HG02588 (cell line): ENCODE measurements around the gene SCAMP1.

ENCODE experiments used
- ATAC-seq: cut with Tn5 transposase; IDR thresholded peaks from one replicate; pipeline ENCODE4 v1.9.1; 2021; ENCODE audit warnings: mild to moderate bottlenecking, moderate library complexity; ENCODE audit not compliant: unreplicated experiment

SCAMP1 gene

GRCh38 chr5:78511121-78511906 lies 150.9 kb downstream of the SCAMP1 start:
- no peak for ATAC-seq

GRCh38 chr5:78512435-78512834 lies 152.0 kb downstream of the SCAMP1 start:
- no peak for ATAC-seq

- ATAC-seq = no peak
Measured at GRCh38 chr5:78513441-78513840, 153.0 kb downstream of the SCAMP1 start.

DNA sequence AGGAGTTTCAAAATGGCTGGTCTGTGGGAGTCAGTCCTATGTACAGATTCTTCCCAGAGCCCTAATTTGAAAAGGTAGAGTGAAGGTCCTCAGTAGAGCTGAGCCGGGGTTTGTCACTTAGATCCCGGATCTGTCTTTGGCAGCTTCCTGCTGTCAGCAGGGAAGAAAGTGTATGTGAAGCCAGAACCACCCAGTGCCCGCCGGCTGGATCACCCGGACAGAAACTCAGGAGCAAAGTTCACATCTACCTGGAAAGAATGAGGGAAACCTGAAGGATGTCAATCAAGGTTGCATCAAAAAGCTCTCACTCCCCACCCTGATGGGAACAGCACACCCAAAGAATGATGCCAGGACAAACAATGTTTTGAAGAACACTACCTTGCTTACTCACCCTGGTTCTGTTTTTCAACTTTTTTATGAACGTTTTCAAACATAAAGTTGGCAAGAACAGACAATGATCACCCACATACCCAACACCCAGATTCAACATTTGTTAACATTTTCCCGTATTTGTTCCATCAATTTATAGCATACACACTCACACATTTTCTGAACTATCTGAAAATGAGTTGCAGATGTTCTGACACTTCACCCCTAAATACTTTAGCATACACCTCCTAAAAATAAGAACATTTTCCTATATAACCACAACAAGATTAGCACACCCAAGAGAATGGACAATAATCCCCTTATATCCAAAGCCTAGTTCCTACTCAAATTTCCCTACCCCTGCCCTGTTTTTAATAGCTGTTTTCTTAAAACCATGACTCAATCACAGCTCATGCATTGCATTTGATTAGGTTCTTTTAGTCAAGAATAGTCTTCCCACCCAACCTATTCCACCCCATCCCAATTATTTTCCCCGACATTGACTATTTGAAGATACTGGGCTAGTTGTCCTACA lies 154.3 kb downstream of the SCAMP1 start:
- ATAC-seq = no peak

- no peak for ATAC-seq
Measured at GRCh38 chr5:78515670-78516069, 155.3 kb downstream of the SCAMP1 start.

GRCh38 chr5:78518365-78519197 lies 158.2 kb downstream of the SCAMP1 start:
- no peak for ATAC-seq

GRCh38 chr5:78519198-78519941 lies 159.0 kb downstream of the SCAMP1 start:
- ATAC-seq = no peak

DNA sequence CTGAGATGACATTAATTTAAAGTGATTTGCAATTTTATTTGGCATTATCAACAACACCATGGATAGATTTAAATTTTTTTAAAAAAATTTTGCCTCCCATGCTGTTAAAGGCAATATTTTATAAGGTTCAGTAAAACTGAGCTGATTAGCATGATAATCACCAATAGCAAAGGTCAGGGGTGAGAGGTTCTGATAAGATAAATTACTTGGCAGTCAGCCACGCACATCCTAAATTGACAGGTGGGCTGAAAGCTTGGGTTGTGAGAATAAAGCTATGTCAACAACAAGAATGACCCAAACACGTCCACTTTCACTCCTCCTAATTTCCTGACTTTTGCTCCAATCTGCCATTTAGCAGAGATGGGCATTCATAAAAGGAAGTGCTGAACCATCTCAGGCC lies 161.0 kb downstream of the SCAMP1 start:
- ATAC-seq = no peak

GRCh38 chr5:78522476-78523260 lies 162.3 kb downstream of the SCAMP1 start:
- ATAC-seq = no peak

DNA sequence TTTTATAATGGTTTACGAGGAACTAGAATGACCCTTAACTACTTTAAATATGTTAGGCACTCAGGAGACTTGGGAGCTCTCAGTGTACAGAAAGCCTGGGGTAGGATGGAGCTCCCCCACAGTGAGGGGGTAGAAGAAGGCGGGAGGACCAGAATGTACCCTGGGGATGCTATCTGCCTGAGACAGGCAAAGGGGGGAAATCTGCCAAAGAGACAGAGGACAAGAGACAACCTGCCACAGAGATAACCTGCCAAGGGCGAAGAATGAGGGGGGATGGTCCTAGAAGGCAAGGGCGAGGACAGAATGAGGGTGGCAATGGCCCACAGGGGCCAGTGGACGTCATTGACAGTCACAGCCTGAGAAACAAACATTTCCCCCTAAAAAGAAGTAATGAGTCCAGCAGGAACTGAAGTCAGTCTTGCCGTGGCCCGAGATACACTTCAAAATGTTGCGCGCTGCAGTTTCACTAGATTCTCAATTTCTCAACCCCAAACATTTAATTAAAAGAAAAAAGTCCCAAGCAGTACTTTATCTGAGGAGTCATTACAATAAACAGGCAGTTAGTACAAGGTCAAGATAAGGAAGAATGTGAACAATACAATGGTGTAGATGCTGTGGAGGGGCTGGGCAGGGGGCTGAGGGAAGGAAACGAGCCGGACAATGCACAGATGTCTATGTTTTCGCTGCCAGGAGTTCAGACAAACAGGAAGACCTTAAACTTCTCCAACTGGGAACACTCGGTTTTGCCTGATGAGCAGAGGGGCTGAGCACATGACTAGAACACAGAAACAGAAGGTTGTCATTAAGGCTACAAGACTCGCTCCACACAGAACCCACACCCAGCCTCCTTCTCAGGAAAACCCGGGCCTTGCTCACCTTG lies 163.1 kb downstream of the SCAMP1 start:
- ATAC-seq = no peak

GRCh38 chr5:78526049-78526525 lies 165.7 kb downstream of the SCAMP1 start:
- ATAC-seq = no peak

DNA sequence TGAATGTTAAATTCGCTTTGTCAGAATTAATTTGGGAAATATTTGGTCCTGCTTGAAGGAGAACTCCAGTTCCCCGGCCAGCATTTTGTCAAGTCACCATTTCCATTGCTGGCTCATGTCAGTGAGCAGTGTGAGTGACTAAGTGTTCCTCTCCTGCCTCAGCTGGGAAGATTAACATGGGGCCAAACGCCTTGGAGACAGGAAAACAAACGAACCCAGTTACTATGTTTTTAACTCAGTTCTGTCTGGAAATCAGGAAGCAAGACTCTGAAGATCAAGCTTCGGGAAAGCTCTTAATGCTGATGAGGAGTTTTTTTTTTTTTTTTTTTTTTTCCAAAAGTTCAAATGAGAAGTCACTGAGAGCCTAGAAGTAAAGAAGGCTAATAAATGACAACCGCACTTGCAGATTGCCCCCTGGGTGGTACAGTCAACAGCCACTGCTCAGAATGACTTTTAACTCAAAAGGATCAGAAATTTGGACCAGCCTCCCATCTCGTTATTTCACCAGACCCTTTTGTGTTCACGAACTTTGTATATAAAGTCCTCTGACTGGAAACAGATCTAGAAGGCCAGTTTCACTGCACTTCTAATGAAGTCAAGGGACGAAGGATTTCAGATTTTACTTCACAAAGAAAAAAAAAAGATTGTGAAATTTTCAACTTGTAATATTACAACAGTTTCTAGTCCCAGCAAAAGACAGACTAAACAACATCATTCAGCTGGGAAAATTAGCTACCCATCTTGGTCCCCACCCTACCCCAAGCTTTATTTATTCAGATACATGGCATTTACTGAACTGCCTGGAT lies 166.8 kb downstream of the SCAMP1 start:
- no peak for ATAC-seq

- ATAC-seq = no peak
Measured at GRCh38 chr5:78527925-78528324, 167.5 kb downstream of the SCAMP1 start.
